Thoracic aorta (tissue), 2 donors: ENCODE data around the gene ATP2C2. TPM values are rescaled to one million over a fixed set of nuclear protein-coding genes. Genes with fewer than 3 reads are reported as not detected.

Source experiments
- ATAC-seq: fragments of 150-250 bp; one replicate; pipeline ENCODE4 v1.8.0; 2017; ENCODE audit warnings: low read depth; ENCODE audit not compliant: insufficient number of reproducible peaks, low FRiP score
- DNase-seq: peaks from one replicate; pipeline ENCODE4 v3.0.0-alpha.2; 2020; ENCODE audit warnings: low spot score
- H3K27ac ChIP-seq, 2 donors: fragments of 200-600 bp; sonication (generic); 1 replicate in 1 of 2; 2 replicates in 1 of 2; pipeline ENCODE4 v1.5.1; 2016; ENCODE audit warnings: mild to moderate bottlenecking in 2 of 2, moderate library complexity in 2 of 2
- H3K27me3 ChIP-seq: fragments of 200-600 bp; sonication (generic); replicated peaks from 2 replicates; pipeline ENCODE4 v1.6.0; 2016; ENCODE audit warnings: mild to moderate bottlenecking; ENCODE audit not compliant: insufficient read depth
- H3K36me3 ChIP-seq: fragments of 200-600 bp; sonication (generic); one replicate; pipeline ENCODE4 v1.5.1; 2016
- H3K4me1 ChIP-seq, 2 donors: fragments of 200-600 bp; sonication (generic); 1 replicate in 1 of 2; 2 replicates in 1 of 2; pipeline versions ENCODE4 v1.5.1 to v1.6.0; 2016; ENCODE audit warnings: low read depth in 2 of 2, mild to moderate bottlenecking in 1 of 2; ENCODE audit not compliant: control insufficient read depth in 1 of 2
- H3K4me3 ChIP-seq: fragments of 200-600 bp; sonication (generic); 2 replicates; pipeline ENCODE4 v1.5.1; 2016; ENCODE audit warnings: mild to moderate bottlenecking
- H3K9me3 ChIP-seq: fragments of 200-600 bp; sonication (generic); 2 replicates; pipeline ENCODE4 v1.5.1; 2016
- CTCF ChIP-seq: fragments of 200-600 bp; sonication (generic); IDR thresholded peaks from one replicate; pipeline ENCODE4 v1.5.1; 2019; ENCODE audit warnings: antibody characterized with exemption
- total RNA-seq, 2 donors: library from RNA; depleted of rRNA; stranded (reverse); fragments of >200 nt; gene quantifications; one replicate each; pipeline versions ENCODE4 v1.1.0 to v1.2.3, GENCODE V29; 2016

The ATP2C2 gene
- total RNA-seq, 2 donors from 2014 or later, result 0.28 to 0.54 TPM

- no peaks in the 10 kb centered on the region for H3K9me3 ChIP-seq
- H3K27ac ChIP-seq, result no peak overlapping the region
- H3K27me3 ChIP-seq, result no peaks in the 10 kb centered on the region
- DNase-seq (no peak), ATAC-seq (no peak)
- no peaks in the 10 kb centered on the region for H3K4me1 ChIP-seq
- no peak for TF ChIP-seq CTCF
- no peak overlapping the region for H3K4me3 ChIP-seq
- H3K36me3 ChIP-seq, result no peaks in the 10 kb centered on the region
These were observed 62.5 kb downstream of the ATP2C2 start for GRCh38 chr16:84430860-84431259.

GRCh38 chr16:84434800-84435199, 66.5 kb downstream of the ATP2C2 start:
- no peak for ATAC-seq
- DNase-seq, result no peak
- no peak for TF ChIP-seq CTCF
- H3K4me3 ChIP-seq, result no peak overlapping the region
- no peaks in the 10 kb centered on the region for H3K4me1 ChIP-seq
- H3K36me3 ChIP-seq, result no peaks in the 10 kb centered on the region
- H3K9me3 ChIP-seq, result no peaks in the 10 kb centered on the region
- no peak overlapping the region for H3K27ac ChIP-seq
- no peaks in the 10 kb centered on the region for H3K27me3 ChIP-seq

GRCh38 chr16:84436196-84436595, 67.9 kb downstream of the ATP2C2 start:
- no peaks in the 10 kb centered on the region for H3K9me3 ChIP-seq
- H3K36me3 ChIP-seq, result no peaks in the 10 kb centered on the region
- no peak overlapping the region for H3K27ac ChIP-seq
- no peaks in the 10 kb centered on the region for H3K4me1 ChIP-seq
- H3K27me3 ChIP-seq, result no peaks in the 10 kb centered on the region
- H3K4me3 ChIP-seq, result no peak overlapping the region
- TF ChIP-seq CTCF, result no peak
- ATAC-seq (no peak), DNase-seq (no peak)

- no peaks in the 10 kb centered on the region for H3K9me3 ChIP-seq
- H3K4me3 ChIP-seq, result no peak overlapping the region
- no peak for TF ChIP-seq CTCF
- DNase-seq (no peak), ATAC-seq (no peak)
- H3K36me3 ChIP-seq, result no peaks in the 10 kb centered on the region
- H3K4me1 ChIP-seq, result no peaks in the 10 kb centered on the region
- H3K27ac ChIP-seq, result no peak overlapping the region
- H3K27me3 ChIP-seq, result no peaks in the 10 kb centered on the region
These were observed 70.8 kb downstream of the ATP2C2 start for GRCh38 chr16:84438971-84439696.

GRCh38 chr16:84442416-84443145, 74.2 kb downstream of the ATP2C2 start:
- Histone ChIP-seq H3K9me3 (no peaks in the 10 kb centered on the region), H3K27ac (no peak overlapping the region), H3K27me3 (no peaks in the 10 kb centered on the region), H3K4me3 (no peak overlapping the region), H3K36me3 (no peaks in the 10 kb centered on the region), H3K4me1 (no peaks in the 10 kb centered on the region)
- ATAC-seq, result no peak
- DNase-seq, result no peak
- no peak for TF ChIP-seq CTCF
